ENCODE data around the gene DNASE2.

Gene DNASE2

DNA sequence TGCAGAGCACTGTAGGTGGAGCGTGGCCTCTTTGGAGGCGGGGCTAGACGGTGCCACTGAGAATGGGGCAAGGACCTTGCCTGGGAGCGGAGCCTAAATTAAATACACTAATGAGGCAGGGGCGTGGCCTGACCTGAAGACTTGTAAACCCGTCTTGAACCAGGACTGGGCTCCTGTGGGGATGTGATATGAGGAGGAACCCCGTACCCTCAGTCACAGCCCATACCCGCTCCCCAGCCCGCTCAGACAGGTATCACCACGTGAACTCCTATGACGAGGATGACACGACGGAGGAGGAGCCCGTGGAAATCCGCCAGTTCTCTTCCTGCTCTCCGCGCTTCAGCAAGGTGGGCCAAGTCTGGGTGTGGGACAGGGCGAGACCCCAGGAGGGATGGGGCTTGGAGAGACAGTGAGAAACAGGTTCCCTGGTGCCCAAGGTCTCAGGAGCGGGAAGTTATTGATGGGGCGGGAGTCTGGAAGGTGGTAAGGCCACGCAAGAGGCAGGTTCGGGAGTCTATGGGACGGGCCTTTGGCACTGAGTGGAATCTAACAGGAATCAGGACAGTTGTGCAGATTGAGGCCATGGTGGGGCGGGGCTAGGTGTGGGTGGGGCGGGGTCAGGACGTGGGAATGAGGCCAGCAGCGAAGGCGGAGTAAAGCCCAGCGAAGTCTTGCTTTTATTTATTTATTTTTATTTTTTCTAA, 14.7 kb downstream of the DNASE2 start:
- no peak for TF ChIP-seq TAF1 (IDR thresholded peaks at IDR 0.05; ENCODE audit: borderline replicate concordance, insufficient read depth, low read length)

- no peak for TF ChIP-seq SIN3A (IDR thresholded peaks at IDR 0.05; ENCODE audit: borderline replicate concordance, insufficient read depth, low read length)
- TF ChIP-seq, protein P1, sequence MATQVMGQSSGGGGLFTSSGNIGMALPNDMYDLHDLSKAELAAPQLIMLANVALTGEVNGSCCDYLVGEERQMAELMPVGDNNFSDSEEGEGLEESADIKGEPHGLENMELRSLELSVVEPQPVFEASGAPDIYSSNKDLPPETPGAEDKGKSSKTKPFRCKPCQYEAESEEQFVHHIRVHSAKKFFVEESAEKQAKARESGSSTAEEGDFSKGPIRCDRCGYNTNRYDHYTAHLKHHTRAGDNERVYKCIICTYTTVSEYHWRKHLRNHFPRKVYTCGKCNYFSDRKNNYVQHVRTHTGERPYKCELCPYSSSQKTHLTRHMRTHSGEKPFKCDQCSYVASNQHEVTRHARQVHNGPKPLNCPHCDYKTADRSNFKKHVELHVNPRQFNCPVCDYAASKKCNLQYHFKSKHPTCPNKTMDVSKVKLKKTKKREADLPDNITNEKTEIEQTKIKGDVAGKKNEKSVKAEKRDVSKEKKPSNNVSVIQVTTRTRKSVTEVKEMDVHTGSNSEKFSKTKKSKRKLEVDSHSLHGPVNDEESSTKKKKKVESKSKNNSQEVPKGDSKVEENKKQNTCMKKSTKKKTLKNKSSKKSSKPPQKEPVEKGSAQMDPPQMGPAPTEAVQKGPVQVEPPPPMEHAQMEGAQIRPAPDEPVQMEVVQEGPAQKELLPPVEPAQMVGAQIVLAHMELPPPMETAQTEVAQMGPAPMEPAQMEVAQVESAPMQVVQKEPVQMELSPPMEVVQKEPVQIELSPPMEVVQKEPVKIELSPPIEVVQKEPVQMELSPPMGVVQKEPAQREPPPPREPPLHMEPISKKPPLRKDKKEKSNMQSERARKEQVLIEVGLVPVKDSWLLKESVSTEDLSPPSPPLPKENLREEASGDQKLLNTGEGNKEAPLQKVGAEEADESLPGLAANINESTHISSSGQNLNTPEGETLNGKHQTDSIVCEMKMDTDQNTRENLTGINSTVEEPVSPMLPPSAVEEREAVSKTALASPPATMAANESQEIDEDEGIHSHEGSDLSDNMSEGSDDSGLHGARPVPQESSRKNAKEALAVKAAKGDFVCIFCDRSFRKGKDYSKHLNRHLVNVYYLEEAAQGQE (IDR thresholded peaks at IDR 0.05; ENCODE audit: insufficient read depth in 1 of 2, low read depth in 2 of 2, low read length in 2 of 2), result no peak
- TF ChIP-seq FOXP2 (optimal IDR thresholded peaks at IDR 0.05; ENCODE audit: borderline replicate concordance, extremely low read depth, extremely low read length, insufficient read depth), result no peak
- TF ChIP-seq TAF1 (IDR thresholded peaks at IDR 0.05; ENCODE audit: borderline replicate concordance, insufficient read depth, low read length), result no peak
- TF ChIP-seq POLR2AphosphoS5 (IDR thresholded peaks at IDR 0.05; ENCODE audit: low read depth, low read length), result no peak
These were observed 15.4 kb downstream of the DNASE2 start for GRCh38 chr19:12865746-12866415.

- no peak for TF ChIP-seq POLR2AphosphoS5 (IDR thresholded peaks at IDR 0.05; ENCODE audit: low read depth, low read length)
- no peak for TF ChIP-seq TAF1 (IDR thresholded peaks at IDR 0.05; ENCODE audit: borderline replicate concordance, insufficient read depth, low read length)
- no peak for TF ChIP-seq FOXP2 (optimal IDR thresholded peaks at IDR 0.05; ENCODE audit: borderline replicate concordance, extremely low read depth, extremely low read length, insufficient read depth)
- TF ChIP-seq SIN3A (IDR thresholded peaks at IDR 0.05; ENCODE audit: borderline replicate concordance, insufficient read depth, low read length), result no peak
- TF ChIP-seq, protein P1 (IDR thresholded peaks at IDR 0.05; ENCODE audit: insufficient read depth in 1 of 2, low read depth in 2 of 2, low read length in 2 of 2), result no peak
These were observed 16.2 kb downstream of the DNASE2 start for GRCh38 chr19:12864721-12865715.

DNA sequence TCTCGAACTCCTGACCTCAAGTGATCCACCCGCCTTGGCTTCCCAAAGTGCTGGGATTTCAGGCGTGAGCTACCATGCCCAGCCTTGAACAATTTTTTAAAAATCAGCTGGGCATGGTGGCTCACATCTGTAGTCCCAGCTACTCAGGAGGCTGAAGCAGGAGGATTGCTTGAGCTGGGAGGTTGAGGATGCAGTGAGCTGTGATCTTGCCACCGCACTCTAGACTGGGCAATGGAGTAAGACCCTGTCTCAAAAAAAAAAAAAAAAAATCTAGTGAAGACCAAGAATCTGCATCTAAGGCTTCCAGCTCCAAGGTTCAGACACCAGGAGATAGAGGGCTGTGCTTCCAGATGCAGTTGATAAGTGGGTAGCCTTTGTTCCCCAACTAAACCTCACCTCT, 17.1 kb downstream of the DNASE2 start:
- TF ChIP-seq, protein P1 (IDR thresholded peaks at IDR 0.05; ENCODE audit: insufficient read depth in 1 of 2, low read depth in 2 of 2, low read length in 2 of 2), result no peak
- TF ChIP-seq TAF1 (IDR thresholded peaks at IDR 0.05; ENCODE audit: borderline replicate concordance, insufficient read depth, low read length), result no peak
- no peak for TF ChIP-seq SIN3A (IDR thresholded peaks at IDR 0.05; ENCODE audit: borderline replicate concordance, insufficient read depth, low read length)
- no peak for TF ChIP-seq POLR2AphosphoS5 (IDR thresholded peaks at IDR 0.05; ENCODE audit: low read depth, low read length)
- TF ChIP-seq FOXP2 (optimal IDR thresholded peaks at IDR 0.05; ENCODE audit: borderline replicate concordance, extremely low read depth, extremely low read length, insufficient read depth), result no peak

GRCh38 chr19:12859546-12859945, 21.7 kb downstream of the DNASE2 start:
- TF ChIP-seq, protein P1 (IDR thresholded peaks at IDR 0.05; ENCODE audit: insufficient read depth in 1 of 2, low read depth in 2 of 2, low read length in 2 of 2), result no peak
- TF ChIP-seq POLR2AphosphoS5 (IDR thresholded peaks at IDR 0.05; ENCODE audit: low read depth, low read length) (no peak), TAF1 (IDR thresholded peaks at IDR 0.05; ENCODE audit: borderline replicate concordance, insufficient read depth, low read length) (no peak), FOXP2 (optimal IDR thresholded peaks at IDR 0.05; ENCODE audit: borderline replicate concordance, extremely low read depth, extremely low read length, insufficient read depth) (no peak), SIN3A (IDR thresholded peaks at IDR 0.05; ENCODE audit: borderline replicate concordance, insufficient read depth, low read length) (no peak)

Data from PFSK-1 (cell line).